Naive B cell (primary cell): Measurements from ENCODE around the gene ATAD5. TPM values are rescaled to one million over a fixed set of nuclear protein-coding genes. Genes with fewer than 3 reads are reported as not detected.
A peak's percentile ranks its signal among the peaks of the same experiment; 100 is the strongest.
"Not testable (repeated sequence)": the region's sequence is repeated elsewhere in the genome, so short reads cannot be mapped to it uniquely, and the experiment has no call there.

Source experiments
- ATAC-seq, 2 donors: fragments of 150-1000 bp; cut with Tn5 transposase; 2 replicates each; pipeline ENCODE4 v1.10.0; 2021; ENCODE audit warnings: low read depth in 2 of 2, mild to moderate bottlenecking in 2 of 2, moderate library complexity in 2 of 2
- DNase-seq: peaks from one replicate; pipeline ENCODE4 v3.0.0; 2022
- H3K27ac Mint-ChIP-seq, 6 donors: one replicate each; pipeline ENCODE4 v1.8.0; 2020 to 2022; ENCODE audit warnings: mild to moderate bottlenecking in 6 of 6, mixed read lengths in 6 of 6, moderate library complexity in 5 of 6, inconsistent platforms in 2 of 6
- H3K27me3 Mint-ChIP-seq, 3 donors: one replicate each; pipeline ENCODE4 v1.8.0; 2021 to 2022; ENCODE audit warnings: mixed read lengths in 3 of 3, mild to moderate bottlenecking in 1 of 3
- H3K36me3 Mint-ChIP-seq, 2 donors: one replicate each; pipeline ENCODE4 v1.8.0; 2020 to 2022; ENCODE audit warnings: mixed read lengths in 2 of 2, inconsistent platforms in 1 of 2, mild to moderate bottlenecking in 1 of 2
- H3K4me1 Mint-ChIP-seq, 3 donors: one replicate each; pipeline ENCODE4 v1.8.0; 2020 to 2022; ENCODE audit warnings: mixed read lengths in 3 of 3, inconsistent platforms in 1 of 3, mild to moderate bottlenecking in 1 of 3, moderate library complexity in 1 of 3
- H3K4me3 Mint-ChIP-seq, 8 donors: one replicate each; pipeline ENCODE4 v1.8.0; 2020 to 2022; ENCODE audit warnings: mild to moderate bottlenecking in 8 of 8, mixed read lengths in 8 of 8, moderate library complexity in 8 of 8, inconsistent platforms in 2 of 8
- H3K9me3 Mint-ChIP-seq, 7 donors: one replicate each; pipeline ENCODE4 v1.8.0; 2020 to 2022; ENCODE audit warnings: mixed read lengths in 7 of 7, mild to moderate bottlenecking in 5 of 7, inconsistent platforms in 2 of 7, moderate library complexity in 1 of 7
- polyA plus RNA-seq, 6 donors: library from polyadenylated mRNA; unstranded; fragments of 300-500 nt; fragmentation: Illumina TruSeq; gene quantifications; one replicate each; pipeline ENCODE4 v1.2.3, GENCODE V29; 2021; ENCODE audit warnings: low read depth in 6 of 6

Gene ATAD5
- polyA plus RNA-seq, 6 donors from 2014 or later: 1.1 to 2.7 (median 2.4) TPM; not detected in 1

DNA sequence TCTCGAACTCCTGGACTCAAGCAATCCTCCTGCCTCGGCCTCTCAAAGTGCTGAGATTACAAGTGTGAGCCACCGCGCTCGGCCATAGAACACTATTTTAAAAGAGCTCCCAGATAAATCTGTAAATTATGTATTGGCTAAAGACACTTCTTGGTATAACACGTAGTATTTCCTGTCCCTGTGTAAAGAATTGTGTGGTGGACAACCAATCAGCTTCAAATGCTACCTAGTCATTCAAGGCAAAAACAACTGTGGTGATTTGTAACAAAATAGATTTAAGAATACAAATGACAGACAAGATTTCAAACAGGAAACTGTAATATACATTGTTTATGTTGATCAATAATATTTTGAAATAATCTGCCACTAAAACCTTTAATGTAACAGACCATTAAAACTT is 21.9 kb upstream of the ATAD5 start:
- DNase-seq (no peak), ATAC-seq (no peak)
- H3K4me1 Mint-ChIP-seq: peaks cover 34 to 87% (median 52%) of the 10 kb centered on the region in 3 donors
- peak overlapping the region in 7 of 8 donors; percentile 71 to 91 (median 88) for H3K4me3 Mint-ChIP-seq
- no peaks in the 10 kb centered on the region for H3K9me3 Mint-ChIP-seq
- no peaks in the 10 kb centered on the region for H3K36me3 Mint-ChIP-seq
- no peaks in the 10 kb centered on the region for H3K27me3 Mint-ChIP-seq
- H3K27ac Mint-ChIP-seq: peak overlapping the region in 5 of 6 donors; percentile 95 to 98 (median 97)

DNA sequence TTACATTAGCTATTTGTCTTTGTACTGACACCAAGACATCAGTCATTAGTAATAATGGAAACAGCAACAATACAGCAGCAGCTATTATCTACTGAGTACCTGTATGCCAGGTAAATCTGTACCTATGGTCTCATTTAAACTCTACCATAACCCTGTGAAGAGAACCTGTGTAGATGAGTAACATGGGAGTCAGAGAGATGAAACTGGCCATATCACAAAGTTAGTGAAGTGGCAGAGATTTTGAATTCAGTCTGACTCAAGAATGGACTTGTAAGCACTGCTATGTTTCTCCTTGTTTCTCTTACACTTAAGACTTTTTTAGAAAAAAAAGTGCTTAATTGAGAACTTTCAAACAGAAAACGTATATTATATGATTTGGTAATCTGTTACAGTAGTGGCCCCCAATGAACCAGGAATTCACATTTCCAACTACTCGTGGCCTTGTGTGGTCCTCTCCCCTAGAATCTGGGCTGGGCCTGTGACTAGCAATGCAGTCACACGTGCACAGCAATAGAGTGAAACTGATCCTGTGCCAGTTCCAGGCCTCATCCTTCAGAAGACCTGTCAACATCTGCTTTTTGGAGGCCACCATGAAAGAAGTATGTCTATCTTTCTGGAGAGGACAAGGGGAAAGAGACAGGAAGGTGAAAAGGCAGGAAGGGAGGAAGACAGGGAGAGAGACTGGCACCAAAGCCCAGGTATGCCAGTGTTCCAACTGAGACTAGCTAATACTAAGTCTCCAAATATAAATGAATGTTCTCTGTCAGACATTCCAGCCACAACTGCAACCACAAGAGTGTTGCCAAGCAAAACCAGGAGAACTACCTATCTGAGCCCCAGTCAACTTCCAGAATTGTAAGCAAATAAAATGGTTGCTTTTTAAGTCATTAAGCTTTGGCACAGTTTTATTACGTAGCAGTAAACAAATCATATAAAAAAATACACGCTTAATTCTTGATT is 19.3 kb upstream of the ATAD5 start:
- Mint-ChIP-seq H3K4me3 (peak overlapping the region in 4 of 8 donors; percentile 3 to 74 (median 30)), H3K4me1 (peaks cover 35 to 80% (median 45%) of the 10 kb centered on the region in 3 donors), H3K36me3 (no peaks in the 10 kb centered on the region), H3K9me3 (no peaks in the 10 kb centered on the region), H3K27ac (peak overlapping the region; percentile 42 to 96 (median 84)), H3K27me3 (no peaks in the 10 kb centered on the region)
- DNase-seq (no peak), ATAC-seq (no peak)

DNA sequence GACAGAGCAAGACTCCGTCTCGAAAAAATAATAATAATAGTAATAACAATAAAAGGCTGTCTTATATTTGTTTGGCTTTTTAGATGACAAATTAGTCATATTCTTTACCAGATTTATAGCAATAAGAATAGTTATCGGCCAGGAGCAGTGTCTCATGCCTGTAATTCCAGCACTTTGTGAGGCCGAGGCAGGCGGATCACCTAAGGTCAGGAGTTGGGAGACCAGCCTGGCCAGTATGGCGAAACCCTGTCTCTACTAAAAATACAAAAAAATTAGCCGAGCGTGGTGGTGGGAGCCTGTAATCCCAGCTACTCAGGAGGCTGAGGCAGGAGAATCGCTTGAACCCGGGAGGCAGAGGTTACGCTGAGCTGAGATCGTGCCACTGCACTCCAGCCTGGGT is 17.5 kb upstream of the ATAD5 start:
- DNase-seq, ATAC-seq, H3K36me3 Mint-ChIP-seq, H3K27me3 Mint-ChIP-seq, H3K4me3 Mint-ChIP-seq, H3K9me3 Mint-ChIP-seq: not testable (repeated sequence)
- Mint-ChIP-seq H3K27ac (peak overlapping the region in 2 of 6 donors; percentile 81 to 96), H3K4me1 (peaks cover 31 to 80% (median 49%) of the 10 kb centered on the region in 3 donors)

DNA sequence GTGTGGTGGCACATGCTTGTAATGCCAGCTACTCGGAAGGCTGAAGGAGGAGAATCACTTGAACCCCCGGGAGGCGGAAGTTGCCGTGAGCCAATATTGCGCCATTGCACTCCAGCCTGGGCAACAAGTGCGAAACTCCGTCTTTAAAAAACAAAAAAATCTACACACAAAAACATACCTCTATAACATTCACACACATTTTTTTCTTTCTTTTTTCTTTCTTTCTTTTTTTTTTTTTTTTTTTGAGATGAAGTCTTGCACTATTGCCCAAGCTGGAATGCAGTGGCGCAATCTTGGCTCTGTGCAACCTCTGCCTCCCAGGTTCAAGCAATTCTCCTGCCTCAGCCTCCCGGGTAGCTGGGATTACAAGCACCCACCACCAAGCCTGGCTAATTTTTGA is 16.9 kb upstream of the ATAD5 start:
- H3K27ac Mint-ChIP-seq: peak overlapping the region in 1 of 6 donors; percentile 74
- DNase-seq, H3K9me3 Mint-ChIP-seq, H3K36me3 Mint-ChIP-seq, H3K4me3 Mint-ChIP-seq, H3K27me3 Mint-ChIP-seq, ATAC-seq: not testable (repeated sequence)
- peaks cover 28 to 80% (median 47%) of the 10 kb centered on the region in 3 donors for H3K4me1 Mint-ChIP-seq

DNA sequence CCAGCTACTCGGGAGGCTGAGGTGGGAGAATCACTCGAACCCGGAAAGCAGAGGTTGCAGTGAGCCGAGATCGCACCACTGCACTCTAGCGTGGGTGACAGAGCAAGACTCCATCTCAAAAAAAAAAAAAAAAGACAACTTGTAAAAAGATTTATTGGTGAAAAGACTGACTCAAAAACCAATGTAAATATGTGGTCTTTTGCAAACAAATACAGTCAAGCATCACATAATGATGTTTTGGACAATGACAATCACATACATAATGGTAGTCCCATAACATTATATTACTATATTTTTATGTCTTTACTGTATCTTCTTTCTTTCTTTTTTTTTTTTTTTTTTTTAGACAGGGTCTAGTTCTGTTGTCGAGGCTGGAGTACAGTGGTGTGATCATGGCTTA is 15.6 kb upstream of the ATAD5 start:
- no peaks in the 10 kb centered on the region for H3K36me3 Mint-ChIP-seq
- H3K27ac Mint-ChIP-seq: peak overlapping the region in 4 of 6 donors; percentile 62 to 77 (median 71)
- ATAC-seq (no peak), DNase-seq (no peak)
- H3K27me3 Mint-ChIP-seq: no peaks in the 10 kb centered on the region
- H3K9me3 Mint-ChIP-seq: no peaks in the 10 kb centered on the region
- peaks cover 30 to 81% (median 48%) of the 10 kb centered on the region in 3 donors for H3K4me1 Mint-ChIP-seq
- no peak overlapping the region for H3K4me3 Mint-ChIP-seq

DNA sequence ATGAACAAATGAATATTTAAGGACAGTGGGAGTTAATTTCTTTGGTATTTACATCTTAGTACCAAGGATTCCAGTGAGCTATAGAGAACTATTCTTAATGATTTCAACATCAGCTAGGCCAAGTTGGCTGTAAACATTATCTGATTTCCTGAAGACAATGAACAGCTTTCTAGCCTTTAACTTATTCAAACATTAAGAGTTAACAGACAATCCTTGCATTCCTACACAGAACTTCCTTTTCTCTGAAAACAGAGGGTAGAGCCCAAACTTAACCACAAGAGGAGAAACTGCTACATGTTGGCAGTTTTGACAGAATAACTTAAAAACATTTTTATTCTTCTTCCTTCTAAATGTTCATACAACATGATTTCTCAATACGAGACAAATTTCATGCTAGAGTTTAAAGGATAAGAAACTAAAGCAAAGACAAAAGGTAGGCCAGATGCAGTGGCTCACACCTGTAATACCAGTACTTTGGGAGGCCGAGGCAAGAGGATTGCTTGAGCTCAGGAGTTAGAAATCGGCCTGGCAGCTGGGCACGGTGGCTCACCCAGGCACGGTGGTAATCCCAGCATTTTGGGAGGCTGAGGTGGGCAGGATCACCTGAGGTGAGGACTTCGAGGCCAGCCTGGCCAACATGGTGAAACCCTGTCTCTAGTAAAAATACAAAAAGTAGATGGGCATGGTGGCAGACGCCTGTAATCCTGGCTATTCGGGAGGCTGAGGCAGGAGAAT is 11.6 kb upstream of the ATAD5 start:
- Mint-ChIP-seq H3K36me3 (no peaks in the 10 kb centered on the region), H3K9me3 (no peaks in the 10 kb centered on the region), H3K4me1 (peaks cover 41 to 73% (median 57%) of the 10 kb centered on the region in 3 donors), H3K27ac (peak overlapping the region; percentile 71 to 94 (median 85)), H3K27me3 (no peaks in the 10 kb centered on the region), H3K4me3 (peak overlapping the region; percentile 86 to 100 (median 92))
- ATAC-seq: no peak
- no peak for DNase-seq

DNA sequence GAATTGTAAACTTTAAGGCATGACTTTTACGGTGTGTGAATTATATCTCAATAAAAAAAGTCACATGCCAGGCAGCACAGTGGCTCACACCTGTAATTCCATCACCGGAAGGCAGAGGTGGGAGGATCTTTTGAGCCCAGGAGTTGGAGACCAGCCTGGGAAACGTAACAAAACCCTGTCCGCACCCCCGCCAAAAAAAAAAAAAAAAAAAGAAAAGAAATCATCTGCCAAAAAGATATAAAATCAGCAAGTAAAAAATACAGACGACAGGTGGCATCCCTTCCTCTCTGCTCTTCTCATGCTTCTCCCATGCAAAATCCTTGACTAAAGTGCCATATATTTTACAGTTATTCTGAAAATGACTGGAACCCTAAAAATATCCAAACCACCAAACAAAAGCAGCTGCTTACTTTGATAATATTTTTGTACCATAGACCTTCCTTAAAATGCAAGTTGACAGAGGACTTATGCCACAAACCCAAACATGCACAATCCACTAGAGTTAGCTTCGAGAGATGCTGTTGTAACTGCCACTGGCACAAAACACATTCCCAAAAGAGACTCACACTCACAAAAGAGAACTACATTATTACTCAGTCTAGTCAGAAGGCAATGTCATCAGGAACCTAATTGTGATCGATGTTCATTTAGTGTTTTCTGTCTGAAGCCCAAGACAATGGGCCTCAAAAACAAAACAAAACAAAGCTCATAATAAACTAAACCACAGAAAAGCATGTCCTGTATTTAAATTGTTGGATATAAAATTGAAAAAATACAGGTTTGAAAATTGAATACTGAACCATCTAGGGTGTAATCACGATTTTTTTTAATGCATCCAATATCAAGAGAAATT is 9.7 kb upstream of the ATAD5 start:
- H3K27me3 Mint-ChIP-seq: no peaks in the 10 kb centered on the region
- DNase-seq (no peak), ATAC-seq (no peak)
- H3K4me3 Mint-ChIP-seq: peak overlapping the region; percentile 86 to 100 (median 93)
- no peaks in the 10 kb centered on the region for H3K9me3 Mint-ChIP-seq
- H3K27ac Mint-ChIP-seq: peak overlapping the region; percentile 71 to 90 (median 84)
- peaks cover 35 to 69% (median 49%) of the 10 kb centered on the region in 3 donors for H3K4me1 Mint-ChIP-seq
- H3K36me3 Mint-ChIP-seq: no peaks in the 10 kb centered on the region

DNA sequence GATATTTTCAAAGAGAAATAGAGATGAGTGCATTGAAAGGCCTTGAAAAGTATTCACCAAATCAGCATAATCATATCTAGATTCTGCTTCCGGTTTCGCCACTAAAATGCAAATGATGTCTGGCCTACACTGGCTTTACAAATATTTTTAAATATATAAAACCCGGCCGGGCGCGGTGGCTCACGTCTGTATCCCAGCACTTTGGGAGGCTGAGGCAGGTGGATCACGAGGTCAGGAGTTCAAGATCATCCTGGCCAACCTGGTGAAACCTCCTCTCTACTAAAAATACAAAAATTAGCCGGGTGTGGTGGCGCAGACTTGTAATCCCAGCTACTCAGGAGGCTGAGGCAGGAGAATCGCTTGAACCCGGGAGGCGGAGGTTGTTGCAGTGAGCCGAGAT is 8.8 kb upstream of the ATAD5 start:
- Mint-ChIP-seq H3K4me3 (peak overlapping the region; percentile 86 to 100 (median 93)), H3K27ac (peak overlapping the region; percentile 71 to 86 (median 76)), H3K4me1 (peaks cover 35 to 63% (median 48%) of the 10 kb centered on the region in 3 donors)
- H3K27me3 Mint-ChIP-seq, H3K36me3 Mint-ChIP-seq, H3K9me3 Mint-ChIP-seq, ATAC-seq: not testable (repeated sequence)
- DNase-seq: peak; percentile 40

DNA sequence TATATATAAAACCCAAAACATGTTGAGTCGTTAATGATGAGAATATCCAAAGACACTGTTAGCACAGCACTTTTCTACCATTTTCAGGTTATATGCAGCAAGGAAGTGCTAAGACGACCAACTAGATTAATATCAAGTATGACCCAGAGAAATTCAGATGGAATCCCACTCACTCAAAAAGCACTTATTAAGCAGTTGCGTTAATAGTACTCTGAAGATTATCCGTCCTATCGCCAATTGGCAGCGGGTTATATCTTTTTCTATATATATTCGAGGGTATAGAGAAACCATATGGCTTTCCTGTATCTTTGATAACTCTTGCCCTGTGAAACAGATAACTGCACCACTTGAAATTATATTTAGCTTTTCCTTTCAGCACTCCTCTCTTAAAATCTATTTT is 8.3 kb upstream of the ATAD5 start:
- H3K27me3 Mint-ChIP-seq: no peaks in the 10 kb centered on the region
- H3K4me3 Mint-ChIP-seq: peak overlapping the region; percentile 89 to 100 (median 95)
- no peaks in the 10 kb centered on the region for H3K9me3 Mint-ChIP-seq
- DNase-seq: no peak
- ATAC-seq: no peak
- H3K27ac Mint-ChIP-seq: peak overlapping the region; percentile 75 to 96 (median 90)
- H3K4me1 Mint-ChIP-seq: peaks cover 35 to 58% (median 44%) of the 10 kb centered on the region in 3 donors
- no peaks in the 10 kb centered on the region for H3K36me3 Mint-ChIP-seq

DNA sequence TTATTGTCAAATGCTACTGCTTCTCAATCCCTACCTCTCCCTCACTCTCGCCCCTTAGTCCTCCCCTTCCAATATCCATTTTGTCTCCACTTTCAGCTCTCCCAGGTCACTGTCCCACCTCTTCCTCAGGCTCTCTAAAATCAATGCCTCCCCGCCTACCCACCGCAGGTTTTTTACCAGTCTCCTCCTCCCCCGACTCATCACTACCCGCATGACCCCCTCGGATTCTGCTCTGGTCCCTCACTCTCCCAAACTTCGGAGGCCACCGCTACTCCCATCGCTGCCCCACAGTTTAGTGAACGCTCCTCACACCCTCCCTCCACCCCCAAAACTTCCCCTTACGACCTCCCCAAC is 7.8 kb upstream of the ATAD5 start:
- Mint-ChIP-seq H3K4me1 (peaks cover 34 to 52% (median 39%) of the 10 kb centered on the region in 3 donors), H3K4me3 (peak overlapping the region; percentile 89 to 100 (median 95)), H3K9me3 (no peaks in the 10 kb centered on the region), H3K36me3 (no peaks in the 10 kb centered on the region), H3K27me3 (no peaks in the 10 kb centered on the region), H3K27ac (peak overlapping the region; percentile 75 to 96 (median 90))
- DNase-seq (no peak), ATAC-seq (peak in 1 of 2 donors; percentile 2)

DNA sequence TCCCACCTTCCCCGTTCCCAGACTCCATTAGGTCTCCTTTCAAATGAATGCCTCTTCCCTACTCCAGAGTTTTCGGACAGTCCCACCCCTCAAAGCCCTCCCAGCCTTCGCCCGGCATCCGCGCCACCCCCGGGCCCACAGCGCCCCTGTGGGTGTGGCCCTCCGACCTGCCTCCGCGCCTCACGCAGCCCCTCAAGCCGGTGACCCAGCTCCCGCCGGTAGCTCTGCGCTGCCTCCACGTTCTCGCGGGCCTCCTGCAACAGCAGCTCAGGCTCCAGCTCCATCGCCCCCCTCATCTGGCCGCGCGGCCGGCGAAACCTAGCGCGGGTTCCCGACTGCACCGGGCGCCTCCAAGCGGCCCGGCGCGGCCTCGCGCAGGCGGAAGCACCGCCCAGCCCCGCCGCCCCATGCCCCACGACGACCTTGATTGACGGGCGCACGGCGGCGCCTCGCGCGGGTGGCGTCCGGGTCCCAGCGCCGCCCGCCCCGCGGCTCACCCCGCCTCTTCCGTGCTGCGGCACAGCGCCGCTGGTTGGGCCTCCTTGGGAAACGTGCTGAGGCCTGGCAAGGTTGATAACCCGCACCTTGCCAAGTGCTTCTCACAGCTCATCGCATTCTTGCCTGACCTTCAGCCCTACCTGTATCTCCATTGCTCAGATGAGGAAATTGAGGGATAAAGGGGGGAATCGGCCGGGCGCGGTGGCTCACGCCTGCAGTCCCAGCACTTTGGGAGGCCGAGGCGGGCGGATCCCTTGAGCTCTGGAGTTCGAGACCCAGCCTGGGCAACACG is 7.2 kb upstream of the ATAD5 start, which contains the start of gene CRLF3:
TSS of gene CRLF3 (minus strand) at position 337 of the 790 bp plus-strand sequence. CDS start at position 296, 41 bp downstream.
- peak; percentile 91 for DNase-seq
- peaks cover 32 to 47% (median 34%) of the 10 kb centered on the region in 3 donors for H3K4me1 Mint-ChIP-seq

DNA sequence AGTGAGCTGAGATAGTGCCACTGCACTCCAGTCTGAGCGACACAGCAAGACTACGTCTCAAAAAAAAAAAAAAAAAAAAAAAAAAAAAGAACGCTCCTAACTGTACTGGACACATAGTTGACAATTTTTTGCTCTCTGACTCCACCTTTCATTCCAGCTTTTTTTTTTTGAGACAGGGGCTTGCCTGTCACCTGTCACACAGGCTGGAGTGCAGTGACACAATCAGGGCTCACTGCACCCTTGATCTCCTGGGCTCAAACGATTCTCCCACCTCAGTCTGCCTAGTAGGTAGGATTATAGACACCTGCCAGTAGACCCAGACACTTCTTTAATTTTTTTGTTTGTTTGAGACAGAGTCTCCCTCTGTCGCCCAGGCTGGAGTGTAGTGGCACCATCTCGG is 4.7 kb upstream of the ATAD5 start:
- DNase-seq: no peak
- no peak for ATAC-seq
- no peaks in the 10 kb centered on the region for H3K36me3 Mint-ChIP-seq
- peak overlapping the region in 1 of 8 donors; percentile 100 for H3K4me3 Mint-ChIP-seq
- no peaks in the 10 kb centered on the region for H3K9me3 Mint-ChIP-seq
- H3K4me1 Mint-ChIP-seq: peaks cover 24 to 38% (median 27%) of the 10 kb centered on the region in 3 donors
- H3K27ac Mint-ChIP-seq: peak overlapping the region in 2 of 6 donors; percentile 6 to 48
- H3K27me3 Mint-ChIP-seq: no peaks in the 10 kb centered on the region

More for the DNA sequence above, 7.2 kb upstream of the ATAD5 start, which contains the start of gene CRLF3:
- H3K36me3 Mint-ChIP-seq: no peaks in the 10 kb centered on the region
- H3K27me3 Mint-ChIP-seq: no peaks in the 10 kb centered on the region
- H3K4me3 Mint-ChIP-seq: peak within 1 kb of the TSS; percentile 89 to 100 (median 95)
- H3K9me3 Mint-ChIP-seq: no peaks in the 10 kb centered on the region
- peak within 1 kb of the TSS; percentile 81 to 96 (median 90) for H3K27ac Mint-ChIP-seq
- ATAC-seq: peak; percentile 94 to 95
